Hepatocyte (in vitro differentiated cells): ENCODE measurements around the gene NAP1L1. TPM values are rescaled to one million over a fixed set of nuclear protein-coding genes. Genes with fewer than 3 reads are reported as not detected.

Experiments used
- DNase-seq: peaks from one replicate; pipeline ENCODE4 v3.0.0-alpha.2; 2016; ENCODE audit warnings: low spot score
- H2AFZ ChIP-seq: fragments of 200-600 bp; sonication (generic); 2 replicates; pipeline ENCODE4 v1.6.0; 2016; ENCODE audit warnings: antibody characterized with exemption, mild to moderate bottlenecking
- H3K27ac ChIP-seq: fragments of 200-600 bp; sonication (generic); 2 replicates; pipeline ENCODE4 v1.5.1; 2016; ENCODE audit warnings: mild to moderate bottlenecking
- H3K27me3 ChIP-seq: fragments of 200-600 bp; sonication (generic); 2 replicates; pipeline ENCODE4 v1.6.1; 2016
- H3K36me3 ChIP-seq: fragments of 200-600 bp; sonication (generic); replicated peaks from 2 replicates; pipeline ENCODE4 v1.5.1; 2016; ENCODE audit warnings: low read depth; ENCODE audit not compliant: insufficient read depth
- H3K4me1 ChIP-seq: fragments of 200-600 bp; sonication (generic); 2 replicates; pipeline ENCODE4 v1.5.1; 2016; ENCODE audit warnings: mild to moderate bottlenecking, moderate library complexity; ENCODE audit not compliant: insufficient read depth
- H3K4me2 ChIP-seq: fragments of 200-600 bp; sonication (generic); 2 replicates; pipeline ENCODE4 v1.6.0; 2016
- H3K4me3 ChIP-seq: fragments of 200-600 bp; sonication (generic); 2 replicates; pipeline ENCODE4 v1.5.1; 2016; ENCODE audit warnings: mild to moderate bottlenecking
- H3K79me2 ChIP-seq: fragments of 200-600 bp; sonication (generic); 2 replicates; pipeline ENCODE4 v1.6.0; 2017; ENCODE audit warnings: mild to moderate bottlenecking
- H3K9me2 ChIP-seq: fragments of 200-600 bp; sonication (generic); replicated peaks from 2 replicates; pipeline ENCODE4 v1.6.0; 2017; ENCODE audit warnings: mild to moderate bottlenecking; ENCODE audit not compliant: insufficient read depth
- H3K9me3 ChIP-seq: fragments of 200-600 bp; sonication (generic); 2 replicates; pipeline ENCODE4 v1.5.1; 2016; ENCODE audit warnings: low read depth, mild to moderate bottlenecking
- H4K20me1 ChIP-seq: fragments of 200-600 bp; sonication (generic); 2 replicates; pipeline ENCODE4 v1.6.0; 2016; ENCODE audit warnings: mild to moderate bottlenecking; ENCODE audit not compliant: insufficient read depth, poor library complexity, severe bottlenecking
- CTCF ChIP-seq: fragments of 200-600 bp; sonication (generic); IDR thresholded peaks from 2 replicates; pipeline ENCODE4 v1.5.1; 2016; ENCODE audit warnings: antibody characterized with exemption, mild to moderate bottlenecking; ENCODE audit not compliant: poor library complexity
- EZH2 ChIP-seq: fragments of 200-600 bp; sonication (generic); IDR thresholded peaks from 2 replicates; pipeline ENCODE4 v1.6.1; 2016; ENCODE audit warnings: antibody characterized with exemption, mild to moderate bottlenecking, borderline replicate concordance
- EZH2phosphoT487 ChIP-seq: fragments of 200-600 bp; sonication (generic); IDR thresholded peaks from one replicate; pipeline ENCODE4 v1.6.1; 2018; ENCODE audit warnings: antibody characterized with exemption, mild to moderate bottlenecking, low read depth, moderate library complexity; ENCODE audit not compliant: unreplicated experiment, severe bottlenecking
- WGBS: methylation state at CpG from one replicate; pipeline ENCODE4 v1.1.6; 2016; ENCODE audit warnings: low lambda C conversion rate; ENCODE audit errors: missing lambda C conversion rate; 5-methylcytosine and 5-hydroxymethylcytosine counted together
- polyA plus RNA-seq: library from polyadenylated mRNA; unstranded; fragments of >200 nt; fragmentation: Nextera tagmentation; extraction: Ambion mirVana; gene quantifications from 2 replicates; pipeline ENCODE4 v1.2.1, GENCODE V29; 2016
- total RNA-seq: library from RNA; depleted of rRNA; stranded (reverse); fragments of >200 nt; gene quantifications from 2 replicates; pipeline ENCODE4 v1.2.3, GENCODE V29; 2014

Gene NAP1L1
- total and polyA plus RNA-seq, 2 experiments from 2014 or later = 117 to 352 TPM

- WGBS = 72% methylated on average over 2 of the region's 2 CpGs
- Histone ChIP-seq H3K9me2 (no peaks in the 10 kb centered on the region), H3K4me3 (no peak overlapping the region), H3K9me3 (no peaks in the 10 kb centered on the region), H3K36me3 (no peaks in the 10 kb centered on the region), H3K27ac (no peak overlapping the region), H4K20me1 (peaks cover 75% of the 10 kb centered on the region), H3K4me1 (peaks cover 8% of the 10 kb centered on the region), H3K79me2 (peaks cover 85% of the 10 kb centered on the region), H3K27me3 (no peaks in the 10 kb centered on the region), H3K4me2 (no peak overlapping the region), H2AFZ (no peak overlapping the region)
- DNase-seq = no peak
- TF ChIP-seq EZH2phosphoT487 = no peak
- TF ChIP-seq EZH2 = no peak
- TF ChIP-seq CTCF = no peak
Observed at GRCh38 chr12:76080017-76080728, 4.3 kb downstream of the NAP1L1 start.

GRCh38 chr12:76078748-76079147, 5.7 kb downstream of the NAP1L1 start:
- TF ChIP-seq EZH2phosphoT487 (no peak), CTCF (no peak), EZH2 (no peak)
- Histone ChIP-seq H3K4me2 (no peak overlapping the region), H4K20me1 (peaks cover 88% of the 10 kb centered on the region), H3K9me3 (no peaks in the 10 kb centered on the region), H3K27ac (no peak overlapping the region), H3K79me2 (peaks cover 100% of the 10 kb centered on the region), H3K9me2 (no peaks in the 10 kb centered on the region), H2AFZ (no peak overlapping the region), H3K4me3 (no peak overlapping the region), H3K27me3 (no peaks in the 10 kb centered on the region), H3K4me1 (peaks cover 8% of the 10 kb centered on the region), H3K36me3 (no peaks in the 10 kb centered on the region)
- 86% methylated on average over 2 of the region's 2 CpGs for WGBS
- DNase-seq = no peak

GRCh38 chr12:76075448-76075847, 9.0 kb downstream of the NAP1L1 start:
- H3K9me2 ChIP-seq = no peaks in the 10 kb centered on the region
- H3K4me3 ChIP-seq = no peak overlapping the region
- no peaks in the 10 kb centered on the region for H3K27me3 ChIP-seq
- peaks cover 100% of the 10 kb centered on the region for H3K79me2 ChIP-seq
- 100% methylated on average over 1 of the region's 1 CpG for WGBS
- H3K4me1 ChIP-seq = no peaks in the 10 kb centered on the region
- H3K4me2 ChIP-seq = no peak overlapping the region
- no peak for DNase-seq
- TF ChIP-seq EZH2 (no peak), CTCF (no peak), EZH2phosphoT487 (no peak)
- no peak overlapping the region for H3K27ac ChIP-seq
- H2AFZ ChIP-seq = no peak overlapping the region
- no peaks in the 10 kb centered on the region for H3K9me3 ChIP-seq
- H3K36me3 ChIP-seq = no peaks in the 10 kb centered on the region
- peaks cover 79% of the 10 kb centered on the region for H4K20me1 ChIP-seq
